ENCODE results near the gene ITLN2. TPM values are rescaled to one million over a fixed set of nuclear protein-coding genes. Genes with fewer than 3 reads are reported as not detected.
"Not testable (repeated sequence)": the region's sequence is repeated elsewhere in the genome, so short reads cannot be mapped to it uniquely, and the experiment has no call there.

Gene ITLN2
- total RNA-seq, 2 donors from 2014 or later, result 20.3 to 29.7 TPM

DNA sequence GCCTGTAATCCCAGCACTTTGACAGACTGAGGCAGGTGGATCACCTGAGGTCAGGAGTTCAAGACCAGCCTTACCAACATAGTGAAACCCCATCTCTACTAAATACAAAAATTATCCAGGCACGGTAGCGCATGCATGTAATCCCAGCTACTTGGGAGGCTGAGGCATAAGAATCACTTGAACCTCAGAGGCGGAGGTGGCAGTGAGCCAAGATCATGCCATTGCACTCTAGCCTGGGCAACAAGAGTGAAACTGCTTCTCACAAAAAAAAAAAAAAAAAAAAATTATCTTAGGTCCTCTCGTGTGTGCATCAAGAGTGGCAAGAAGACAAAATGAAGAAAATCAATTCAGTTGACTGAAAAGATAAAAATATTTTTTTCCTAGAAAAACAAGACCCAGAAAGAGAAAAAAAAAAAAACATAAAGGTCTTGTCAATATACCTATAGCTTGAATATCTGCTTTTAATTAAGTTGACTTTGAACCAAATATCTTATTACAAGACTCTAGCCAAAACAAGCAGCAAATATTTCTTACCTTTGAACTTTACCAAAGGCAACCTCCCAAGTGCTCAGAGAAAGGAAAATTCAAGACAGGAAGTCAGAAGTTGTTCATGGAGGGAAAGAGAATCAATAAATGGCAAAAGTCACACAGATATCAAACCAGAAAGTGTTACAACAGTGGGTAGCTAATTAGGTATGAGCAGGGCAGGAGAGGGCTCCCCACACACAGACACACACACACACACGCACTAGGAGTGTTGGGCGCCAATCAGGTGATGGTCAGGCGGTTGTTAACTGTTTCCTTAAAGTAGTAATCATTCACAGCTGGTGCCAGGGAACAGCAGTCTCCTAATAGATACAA is 29.6 kb downstream of the ITLN2 start:
- TF ChIP-seq, protein P1, sequence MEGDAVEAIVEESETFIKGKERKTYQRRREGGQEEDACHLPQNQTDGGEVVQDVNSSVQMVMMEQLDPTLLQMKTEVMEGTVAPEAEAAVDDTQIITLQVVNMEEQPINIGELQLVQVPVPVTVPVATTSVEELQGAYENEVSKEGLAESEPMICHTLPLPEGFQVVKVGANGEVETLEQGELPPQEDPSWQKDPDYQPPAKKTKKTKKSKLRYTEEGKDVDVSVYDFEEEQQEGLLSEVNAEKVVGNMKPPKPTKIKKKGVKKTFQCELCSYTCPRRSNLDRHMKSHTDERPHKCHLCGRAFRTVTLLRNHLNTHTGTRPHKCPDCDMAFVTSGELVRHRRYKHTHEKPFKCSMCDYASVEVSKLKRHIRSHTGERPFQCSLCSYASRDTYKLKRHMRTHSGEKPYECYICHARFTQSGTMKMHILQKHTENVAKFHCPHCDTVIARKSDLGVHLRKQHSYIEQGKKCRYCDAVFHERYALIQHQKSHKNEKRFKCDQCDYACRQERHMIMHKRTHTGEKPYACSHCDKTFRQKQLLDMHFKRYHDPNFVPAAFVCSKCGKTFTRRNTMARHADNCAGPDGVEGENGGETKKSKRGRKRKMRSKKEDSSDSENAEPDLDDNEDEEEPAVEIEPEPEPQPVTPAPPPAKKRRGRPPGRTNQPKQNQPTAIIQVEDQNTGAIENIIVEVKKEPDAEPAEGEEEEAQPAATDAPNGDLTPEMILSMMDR (conservative IDR thresholded peaks at IDR 0.05), result no peak
- no peak for DNase-seq
- no peaks in the 10 kb centered on the region for H3K36me3 ChIP-seq (ENCODE audit: control insufficient read depth, insufficient read depth, low read length)
- no peaks in the 10 kb centered on the region for H3K27me3 ChIP-seq (ENCODE audit: control insufficient read depth, insufficient read depth, low read length, poor library complexity, severe bottlenecking)
- WGBS, 2 experiments (ENCODE audit: insufficient coverage in 1 of 2, insufficient read length in 1 of 2), result 92 to 95% methylated on average over 4 to 7 of the region's 7 CpGs
- no peak overlapping the region for H3K27ac ChIP-seq (ENCODE audit: low read depth, low read length)
- Mint-ChIP-seq H3K9me3 (peaks cover 80% of the 10 kb centered on the region), H3K27me3 (ENCODE audit: insufficient read depth) (peaks cover 6% of the 10 kb centered on the region), H3K4me3 (no peak overlapping the region), H3K27ac (no peak overlapping the region), H3K36me3 (ENCODE audit: low read depth) (peaks cover 10% of the 10 kb centered on the region), H3K4me1 (no peaks in the 10 kb centered on the region)
- H3K4me3 ChIP-seq (ENCODE audit: low read length), result no peak overlapping the region
- H3K9ac ChIP-seq (ENCODE audit: extremely low read depth, low read length, poor library complexity, severe bottlenecking), result no peak overlapping the region
- peaks cover 65% of the 10 kb centered on the region for H3K9me3 ChIP-seq (ENCODE audit: control insufficient read depth, low read length)
- no peaks in the 10 kb centered on the region for H3K4me1 ChIP-seq (ENCODE audit: control insufficient read depth, insufficient read depth, low read length)

DNA sequence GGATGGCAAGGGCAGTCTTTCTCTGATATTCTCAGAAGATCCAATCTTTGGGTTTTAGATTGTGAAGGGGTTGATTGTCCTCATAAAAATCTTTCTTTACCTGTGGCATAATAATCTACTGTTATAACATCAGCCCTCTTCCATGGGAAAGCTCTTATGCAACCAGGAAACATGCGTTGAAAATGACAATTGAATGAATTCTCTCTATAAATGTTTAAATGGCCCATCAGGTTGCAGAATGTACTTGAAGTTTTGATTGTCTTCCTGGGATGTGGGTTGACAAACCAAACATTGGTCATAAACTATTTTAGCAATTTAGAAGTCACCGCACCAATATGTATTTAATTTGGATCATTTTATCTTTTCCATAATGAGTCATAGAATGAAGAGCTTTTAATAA is 37.9 kb downstream of the ITLN2 start:
- Mint-ChIP-seq H3K27ac (no peak overlapping the region), H3K36me3 (ENCODE audit: low read depth) (peaks cover 2% of the 10 kb centered on the region), H3K4me3 (no peak overlapping the region), H3K9me3 (peaks cover 33% of the 10 kb centered on the region), H3K27me3 (ENCODE audit: insufficient read depth) (peaks cover 3% of the 10 kb centered on the region), H3K4me1 (peaks cover 21% of the 10 kb centered on the region)
- H3K27me3 ChIP-seq (ENCODE audit: control insufficient read depth, insufficient read depth, low read length, poor library complexity, severe bottlenecking), result no peaks in the 10 kb centered on the region
- WGBS, 2 experiments (ENCODE audit: insufficient coverage in 1 of 2, insufficient read length in 1 of 2), result 75 to 97% methylated on average over 1 to 2 of the region's 2 CpGs
- DNase-seq, result no peak
- no peak overlapping the region for H3K9ac ChIP-seq (ENCODE audit: extremely low read depth, low read length, poor library complexity, severe bottlenecking)
- no peaks in the 10 kb centered on the region for H3K36me3 ChIP-seq (ENCODE audit: control insufficient read depth, insufficient read depth, low read length)
- H3K9me3 ChIP-seq (ENCODE audit: control insufficient read depth, low read length), result peaks cover 23% of the 10 kb centered on the region
- TF ChIP-seq, protein P1 (conservative IDR thresholded peaks at IDR 0.05), result no peak
- H3K4me3 ChIP-seq (ENCODE audit: low read length), result no peak overlapping the region
- peaks cover 9% of the 10 kb centered on the region for H3K4me1 ChIP-seq (ENCODE audit: control insufficient read depth, insufficient read depth, low read length)
- no peak overlapping the region for H3K27ac ChIP-seq (ENCODE audit: low read depth, low read length)

DNA sequence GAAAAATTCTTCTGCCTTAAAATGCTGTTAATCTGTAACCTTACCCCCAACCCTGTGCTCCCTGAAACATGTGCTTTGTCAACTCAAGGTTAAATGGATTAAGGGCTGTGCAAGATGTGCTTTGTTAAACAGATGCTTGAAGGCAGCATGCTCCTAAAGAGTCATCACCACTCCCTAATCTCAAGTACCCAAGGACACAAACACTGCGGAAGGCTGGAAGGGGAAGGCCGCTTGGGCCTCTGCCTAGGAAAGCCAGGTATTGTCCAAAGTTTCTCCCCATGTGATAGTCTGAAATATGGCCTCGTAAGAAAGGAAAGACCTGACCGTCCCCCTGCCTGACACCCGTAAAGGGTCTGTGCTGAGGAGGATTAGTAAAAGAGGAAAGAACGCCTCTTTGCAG is 41.4 kb downstream of the ITLN2 start:
- H3K36me3 ChIP-seq (ENCODE audit: control insufficient read depth, insufficient read depth, low read length); H3K4me1 ChIP-seq (ENCODE audit: control insufficient read depth, insufficient read depth, low read length); H3K27me3 ChIP-seq (ENCODE audit: control insufficient read depth, insufficient read depth, low read length, poor library complexity, severe bottlenecking); H3K4me3 ChIP-seq (ENCODE audit: low read length); H3K4me3 Mint-ChIP-seq; H3K36me3 Mint-ChIP-seq (ENCODE audit: low read depth); H3K9ac ChIP-seq (ENCODE audit: extremely low read depth, low read length, poor library complexity, severe bottlenecking); H3K27ac ChIP-seq (ENCODE audit: low read depth, low read length); H3K27me3 Mint-ChIP-seq (ENCODE audit: insufficient read depth): not testable (repeated sequence)
- WGBS, 2 experiments (ENCODE audit: insufficient coverage in 1 of 2, insufficient read length in 1 of 2), result 70 to 81% methylated on average over 4 to 6 of the region's 6 CpGs
- DNase-seq, result peak; percentile 51
- H3K27ac Mint-ChIP-seq, result peak overlapping the region; percentile 91
- peaks cover 27% of the 10 kb centered on the region for H3K4me1 Mint-ChIP-seq
- H3K9me3 ChIP-seq (ENCODE audit: control insufficient read depth, low read length), result peaks cover 27% of the 10 kb centered on the region
- H3K9me3 Mint-ChIP-seq, result peaks cover 20% of the 10 kb centered on the region

Measured in endodermal cell (in vitro differentiated cells).